GM19240 (cell line): ENCODE measurements around the gene DDI1.
A peak's percentile ranks its signal among the peaks of the same experiment; 100 is the strongest.
"Not testable (repeated sequence)": the region's sequence is repeated elsewhere in the genome, so short reads cannot be mapped to it uniquely, and the experiment has no call there.

Experiments used
- DNase-seq: peaks from one replicate; pipeline ENCODE4 v3.0.0; 2011; ENCODE audit warnings: low spot score; ENCODE audit not compliant: insufficient read length

DDI1 gene

DNA sequence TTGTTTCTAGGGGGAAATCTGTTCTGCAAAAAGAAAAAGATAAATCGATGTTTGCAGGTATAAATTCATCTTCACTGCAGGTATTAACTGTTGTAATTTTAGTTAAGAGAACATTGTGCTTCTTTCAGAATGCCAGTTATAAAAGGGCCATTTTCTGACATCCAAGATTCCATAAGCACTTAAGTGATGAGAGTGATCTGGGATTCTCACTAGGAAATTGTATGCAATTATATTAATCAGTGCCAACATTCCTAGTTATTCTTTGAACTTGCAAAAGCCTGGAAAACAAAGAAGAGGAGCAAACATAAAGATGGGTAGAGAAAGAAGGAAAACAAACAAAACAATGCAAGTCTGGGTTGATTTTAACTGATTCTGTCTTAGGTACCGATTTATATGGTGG, 5.4 kb downstream of the DDI1 start:
- DNase-seq: no peak

DNA sequence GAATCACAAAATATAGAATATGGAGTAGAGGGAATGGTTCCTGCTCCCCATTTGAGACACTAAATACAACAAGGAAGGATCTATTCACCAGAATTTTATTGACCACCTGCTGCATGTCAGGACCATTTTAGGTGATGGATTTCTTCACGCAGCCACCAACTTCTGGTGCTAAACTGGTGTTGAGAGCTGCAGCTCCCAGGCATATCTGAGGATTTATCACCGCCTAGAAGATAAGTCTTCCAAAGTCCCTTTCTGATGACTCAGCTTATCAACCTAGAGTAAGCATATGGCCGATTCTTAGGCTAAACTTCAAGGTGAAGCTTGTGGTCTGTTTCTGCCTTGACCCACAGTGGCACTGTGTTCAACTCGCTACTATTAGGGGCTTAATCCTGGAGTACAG, 6.7 kb downstream of the DDI1 start:
- no peak for DNase-seq

DNA sequence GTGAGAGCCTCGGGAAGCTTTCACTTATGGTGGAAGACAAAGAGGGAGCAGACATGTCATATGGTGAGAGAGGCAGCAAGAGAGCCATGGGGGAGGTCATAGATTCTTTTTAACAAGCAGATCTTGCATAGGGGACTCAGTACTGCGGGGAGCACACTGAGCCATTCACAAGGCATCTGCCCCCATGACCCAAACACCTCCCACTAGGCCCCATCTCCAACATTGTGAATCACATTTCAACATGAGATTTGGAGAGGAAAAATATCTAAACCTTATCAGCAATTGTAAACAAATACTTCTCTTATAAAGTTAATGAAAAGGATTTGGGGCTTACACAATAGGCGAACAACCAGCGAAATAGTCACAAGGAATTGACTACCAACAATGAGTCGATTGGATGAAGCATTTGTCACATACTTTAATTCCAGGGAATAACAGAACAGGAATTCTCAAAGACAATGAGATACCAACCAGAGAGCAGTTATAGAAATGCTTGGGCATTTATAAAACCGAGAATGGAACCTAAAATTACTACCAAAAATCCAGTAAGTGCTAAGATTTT, 7.3 kb downstream of the DDI1 start:
- DNase-seq: no peak

DNA sequence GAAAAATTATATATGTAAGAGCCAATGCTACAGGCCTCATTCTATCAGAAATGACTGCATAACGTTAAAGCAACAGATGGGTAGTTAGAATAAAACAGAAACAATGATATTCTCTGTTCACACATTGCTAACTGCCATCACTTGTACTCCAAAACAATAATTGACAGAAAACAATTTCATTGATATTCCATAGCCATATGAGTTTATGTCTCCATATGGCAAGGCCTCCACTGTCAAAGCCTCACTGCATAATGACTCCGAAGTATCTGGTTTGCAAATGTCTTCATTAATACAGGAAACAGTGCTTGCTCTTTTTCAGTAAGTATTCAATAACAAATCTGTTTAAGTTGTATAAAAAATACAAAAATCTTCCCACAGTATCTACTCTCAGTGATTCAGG, 9.9 kb downstream of the DDI1 start:
- DNase-seq: no peak

DNA sequence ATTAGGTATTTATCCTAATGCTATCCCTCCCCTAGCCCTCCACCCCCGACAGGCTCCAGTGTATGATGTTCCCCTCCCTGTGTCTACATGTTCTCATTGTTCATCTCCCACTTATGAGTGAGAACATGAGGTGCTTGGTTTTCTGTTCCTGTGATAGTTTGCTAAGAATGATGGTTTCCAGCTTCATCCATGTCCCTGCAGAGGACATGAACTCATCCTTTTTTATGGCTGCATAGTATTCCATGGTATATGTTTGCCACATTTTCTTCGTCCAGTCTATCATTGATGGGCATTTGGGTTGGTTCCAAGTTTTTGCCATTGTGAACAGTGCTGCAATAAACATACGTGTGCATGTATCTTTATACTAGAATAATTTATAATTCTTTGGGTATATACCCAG, 10.4 kb downstream of the DDI1 start:
- not testable (repeated sequence) for DNase-seq

DNA sequence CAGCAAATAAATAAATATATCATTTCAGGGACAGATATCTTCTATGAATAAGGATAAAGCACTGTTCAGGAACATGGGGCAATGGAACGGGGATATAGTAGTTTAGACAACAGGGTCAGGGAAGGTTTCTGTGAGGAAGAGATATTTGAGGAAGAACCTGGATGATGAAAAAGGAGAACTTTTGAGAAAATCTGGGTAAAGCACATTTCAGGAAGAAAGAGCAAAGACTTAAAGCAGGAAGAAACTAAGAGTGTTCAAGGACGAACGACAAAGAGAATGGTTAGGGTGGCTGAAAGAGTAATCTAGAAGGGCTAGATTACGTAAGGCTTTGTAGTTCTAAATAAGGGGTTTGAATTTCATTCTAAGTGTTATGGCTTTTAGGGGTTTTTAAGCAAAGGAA, 12.7 kb downstream of the DDI1 start:
- DNase-seq: no peak

DNA sequence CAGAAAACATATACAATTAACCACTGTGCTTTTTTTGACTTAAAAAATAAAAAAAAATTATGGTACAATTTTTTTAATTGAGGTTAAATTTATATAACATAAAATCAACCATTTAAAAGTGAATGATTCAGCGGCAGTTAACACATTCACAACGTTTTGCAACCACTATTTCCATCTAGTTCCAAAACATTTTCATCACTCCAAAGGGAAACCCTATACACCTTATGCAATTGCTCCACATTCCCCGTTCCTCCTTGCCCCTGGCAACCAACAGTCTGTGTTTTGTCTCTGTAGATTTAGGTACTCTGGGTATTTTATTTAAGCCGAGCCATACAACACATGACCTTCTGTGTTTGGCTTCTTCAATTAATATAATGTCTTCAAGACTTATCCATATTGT, 15.3 kb downstream of the DDI1 start:
- DNase-seq: no peak

DNA sequence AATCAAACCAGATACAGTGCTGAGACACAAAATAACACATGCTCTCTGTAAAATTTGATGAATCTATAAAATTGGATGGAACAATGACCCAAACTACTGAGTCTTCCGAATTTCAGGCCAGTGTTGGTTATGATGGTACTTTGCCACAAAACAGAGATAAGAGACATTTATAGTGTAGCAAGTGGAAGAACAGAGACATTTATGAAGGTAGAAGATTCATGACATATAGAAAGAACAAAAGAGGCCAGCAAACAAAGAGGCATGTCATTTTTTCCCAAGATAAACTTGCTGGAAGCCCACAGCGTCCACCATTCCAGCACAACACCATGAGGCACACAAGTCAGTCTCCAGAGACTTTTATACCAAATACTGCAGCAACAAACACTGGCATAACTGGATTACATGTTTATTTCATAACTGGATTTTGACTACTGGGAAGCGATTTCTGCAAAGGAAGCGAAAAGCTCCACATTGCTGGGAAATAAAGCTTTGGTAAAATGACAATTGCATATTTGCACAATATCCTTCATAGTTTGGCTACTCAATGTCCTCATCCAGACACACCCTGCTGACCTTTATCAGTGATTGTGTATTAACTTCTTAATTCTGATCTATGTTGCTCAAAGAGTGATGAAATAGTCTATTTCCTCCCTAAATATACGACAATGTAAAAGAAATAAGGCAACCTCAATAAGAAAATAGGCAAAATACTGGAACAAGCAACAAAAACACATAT, 17.5 kb downstream of the DDI1 start:
- DNase-seq: no peak

DNA sequence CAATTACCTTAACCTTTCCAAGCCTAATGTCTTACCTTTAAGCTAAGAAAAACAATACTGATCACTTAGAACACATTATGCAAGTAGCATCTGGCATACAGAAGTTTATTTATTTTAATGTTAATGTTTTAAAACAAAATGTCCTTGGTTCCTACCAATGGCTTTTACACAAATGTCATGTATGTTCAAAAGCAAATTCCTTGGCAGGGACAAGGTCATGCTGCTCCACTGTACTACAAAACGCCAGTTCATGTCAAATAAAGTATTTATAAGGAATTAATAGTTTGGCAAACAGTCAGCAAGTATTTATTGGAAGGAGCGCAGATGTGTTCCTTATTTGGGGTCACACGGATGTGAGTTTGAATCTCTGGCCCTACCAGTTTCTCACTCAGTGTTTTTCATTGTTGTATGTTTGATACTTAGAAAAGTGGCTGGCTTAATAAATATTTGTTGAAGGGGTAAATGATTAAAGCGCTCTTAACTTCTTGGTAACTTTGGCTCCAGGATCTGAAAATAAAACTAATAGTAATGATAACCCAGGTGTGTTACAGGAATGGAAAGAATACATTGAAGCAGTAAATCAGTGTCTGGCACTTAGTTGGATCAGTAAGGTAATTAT, 18.6 kb downstream of the DDI1 start:
- no peak for DNase-seq

DNA sequence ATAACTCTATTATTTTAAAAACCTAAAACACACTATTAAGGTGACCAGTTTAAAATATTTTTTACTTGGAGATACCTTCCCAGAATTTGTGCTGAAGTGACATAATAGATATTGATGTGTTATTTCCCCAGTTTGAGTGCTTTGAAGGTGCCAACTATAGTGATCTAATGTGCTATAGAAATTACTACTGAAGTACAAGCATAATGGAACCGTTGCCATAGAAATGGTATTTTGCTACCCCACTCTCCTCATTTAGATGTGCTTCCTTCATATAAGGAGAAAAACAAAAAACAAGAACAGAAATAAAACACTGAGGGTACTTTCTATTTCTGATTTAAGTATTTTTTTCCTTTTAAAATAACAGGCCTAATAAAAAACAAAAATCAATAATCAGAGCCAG, 19.2 kb downstream of the DDI1 start:
- DNase-seq: no peak

DNA sequence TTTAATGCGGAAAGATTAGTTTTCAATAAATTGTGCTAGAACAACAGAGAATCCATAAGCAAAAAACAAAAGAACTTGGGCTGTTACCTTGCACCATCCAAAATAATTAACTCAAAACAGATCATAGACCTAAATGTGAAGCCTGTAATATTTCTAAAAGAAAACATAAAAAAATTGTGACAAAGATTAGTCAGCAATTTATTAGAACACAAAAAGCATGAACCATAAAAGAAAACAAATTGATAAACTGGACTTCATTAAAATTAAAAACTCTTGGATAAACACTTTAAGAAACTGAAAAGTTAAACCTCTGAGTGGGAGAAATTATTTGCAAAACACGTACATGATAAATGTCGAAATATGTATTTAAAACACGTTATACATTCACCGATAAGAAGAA, 21.5 kb downstream of the DDI1 start:
- no peak for DNase-seq

DNA sequence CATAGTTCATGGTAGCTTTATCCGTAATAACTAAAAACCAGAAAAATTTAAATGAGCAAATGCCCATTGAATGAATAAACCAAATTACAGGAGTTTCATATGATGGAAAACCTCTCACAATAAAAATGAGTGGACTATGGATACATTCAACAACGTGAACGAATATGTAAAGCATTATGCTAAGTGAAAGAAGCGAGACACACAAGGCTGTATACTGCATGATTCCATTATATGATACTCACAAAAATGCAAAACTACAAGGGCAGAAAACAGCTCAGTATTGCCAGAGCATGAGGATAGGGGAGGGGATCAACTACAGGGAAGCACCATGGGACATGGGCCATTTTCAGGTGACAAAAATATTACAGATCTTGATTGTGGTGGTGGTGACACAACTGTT, 22.2 kb downstream of the DDI1 start:
- DNase-seq: no peak

DNA sequence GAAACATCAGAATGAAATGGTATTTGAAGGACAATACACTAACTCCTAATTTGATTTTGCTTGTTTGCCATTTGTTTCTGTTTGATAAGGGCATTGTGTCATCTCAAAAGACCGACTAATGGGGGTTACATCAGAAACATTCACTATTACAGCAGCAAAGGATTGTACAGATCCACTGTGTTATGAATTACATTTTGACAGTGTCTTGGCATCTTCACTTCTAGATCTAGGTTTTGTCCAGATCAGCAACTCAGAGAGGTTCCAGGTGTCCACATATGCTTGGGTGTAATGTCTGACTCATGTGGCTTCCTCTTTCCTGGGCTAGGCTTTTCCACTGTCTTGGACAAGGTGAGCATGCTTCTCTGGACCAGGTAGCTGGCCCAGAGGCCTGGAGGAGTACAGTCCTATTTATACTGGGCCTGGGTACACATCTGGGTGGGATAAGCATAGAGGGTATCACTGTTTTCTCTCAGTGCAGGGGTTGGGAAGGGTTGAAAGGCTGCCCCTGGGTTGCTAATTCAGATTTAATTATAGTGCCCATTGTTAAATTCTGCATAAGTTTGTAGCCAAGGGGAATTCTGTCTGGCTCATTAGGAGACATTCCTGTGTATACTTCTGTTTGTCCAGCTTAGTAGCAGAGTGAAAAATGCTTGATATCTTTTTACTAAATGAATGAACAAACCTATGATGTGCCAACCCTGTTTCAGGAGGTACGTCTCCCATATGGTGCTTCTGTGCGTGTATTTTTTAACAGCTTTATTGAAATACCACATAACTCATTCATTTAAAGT, 23.8 kb downstream of the DDI1 start:
- DNase-seq: no peak

DNA sequence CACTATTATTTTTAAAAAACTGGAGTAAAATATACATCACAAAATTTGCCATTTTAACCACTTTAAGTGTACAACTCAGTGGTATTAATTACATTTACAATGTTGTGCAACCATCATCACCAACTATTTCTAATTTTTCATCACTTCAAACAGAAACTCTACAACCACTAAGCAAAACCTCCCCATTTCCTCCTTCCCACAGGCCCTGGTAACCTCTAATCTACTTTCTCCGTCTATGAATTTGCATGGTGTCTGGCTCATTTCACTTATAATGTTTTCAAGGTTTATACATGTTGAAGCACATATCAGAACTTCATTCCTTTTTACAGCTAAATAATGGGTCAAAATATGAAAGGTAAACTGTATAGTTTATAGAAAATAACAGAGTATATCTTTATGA, 24.4 kb downstream of the DDI1 start:
- DNase-seq: no peak

DNA sequence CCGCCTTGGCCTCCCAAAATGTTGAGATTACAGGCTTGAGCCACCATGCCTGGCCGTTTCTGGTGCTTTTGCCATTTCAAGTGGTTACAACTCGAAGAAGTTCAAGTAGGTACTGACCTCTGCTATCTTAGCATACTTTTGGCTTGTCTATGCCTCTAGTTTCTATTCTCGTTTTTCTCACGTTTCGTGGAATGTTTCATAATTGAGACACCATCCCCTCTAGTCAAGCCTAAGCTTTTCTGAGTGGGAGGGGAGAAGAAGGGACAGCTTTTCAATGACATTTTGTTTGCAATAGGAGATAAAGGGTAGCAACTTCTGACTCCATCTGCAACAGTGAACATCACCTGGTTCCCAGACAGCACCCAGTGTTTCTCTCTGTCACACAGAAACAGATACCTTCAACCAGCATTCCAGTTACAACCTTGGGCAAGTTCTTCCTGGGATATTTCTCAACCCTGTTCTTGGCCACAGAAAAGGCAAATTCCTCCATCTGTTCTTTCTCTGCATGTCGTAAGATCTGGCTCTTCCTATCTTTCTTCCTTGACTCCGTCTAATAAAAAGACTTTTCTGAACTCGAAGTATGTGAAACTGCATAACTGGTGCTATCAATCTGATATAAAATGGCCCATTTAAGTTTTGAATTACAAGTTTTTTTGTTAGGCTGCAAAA, 25.5 kb downstream of the DDI1 start:
- DNase-seq: no peak

DNA sequence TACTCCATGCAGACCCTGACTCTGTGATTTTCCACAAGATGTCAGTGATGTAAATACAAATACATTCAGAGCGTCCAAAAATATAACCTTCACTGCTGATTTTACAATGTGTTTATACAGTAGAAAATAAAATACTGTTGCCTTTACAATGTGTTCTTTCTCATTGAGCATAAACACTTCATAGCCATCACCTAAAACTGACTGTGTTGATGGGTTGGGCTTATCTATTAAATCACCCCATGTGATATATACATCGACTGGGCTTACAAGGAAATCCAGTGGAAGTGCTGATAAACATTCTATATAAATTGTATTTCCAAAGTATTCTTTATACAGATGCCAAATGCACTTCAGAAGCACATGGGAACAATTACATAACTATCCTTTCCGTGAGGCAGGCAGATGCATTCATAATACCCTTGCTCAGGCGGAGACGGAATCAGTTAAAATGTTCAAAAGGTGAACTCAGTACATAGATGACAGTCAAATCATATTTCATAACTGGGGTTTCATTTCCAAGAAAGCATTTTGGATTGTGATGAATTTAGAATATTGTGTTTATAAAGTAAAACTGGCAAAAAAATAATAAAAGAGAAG, 27.7 kb downstream of the DDI1 start:
- DNase-seq: no peak

DNA sequence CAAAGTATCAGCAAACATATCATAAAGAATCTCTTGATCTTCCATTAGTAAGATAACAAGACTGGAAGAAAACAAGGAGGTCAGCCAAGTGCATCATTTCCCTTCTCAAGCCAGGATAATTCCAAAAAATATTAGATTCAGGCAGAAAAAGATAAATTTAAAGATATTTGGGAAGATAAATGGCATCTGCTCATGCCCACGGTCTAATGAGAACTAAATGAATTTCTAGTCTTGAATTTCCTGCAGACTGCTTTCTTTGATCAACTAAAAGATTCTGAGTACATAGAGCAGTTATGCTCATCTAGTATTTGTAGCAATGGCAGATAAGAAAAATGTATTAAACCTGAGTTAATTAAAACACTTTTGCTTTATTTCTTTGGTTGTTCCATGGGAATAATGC, 31.1 kb downstream of the DDI1 start:
- DNase-seq: no peak

DNA sequence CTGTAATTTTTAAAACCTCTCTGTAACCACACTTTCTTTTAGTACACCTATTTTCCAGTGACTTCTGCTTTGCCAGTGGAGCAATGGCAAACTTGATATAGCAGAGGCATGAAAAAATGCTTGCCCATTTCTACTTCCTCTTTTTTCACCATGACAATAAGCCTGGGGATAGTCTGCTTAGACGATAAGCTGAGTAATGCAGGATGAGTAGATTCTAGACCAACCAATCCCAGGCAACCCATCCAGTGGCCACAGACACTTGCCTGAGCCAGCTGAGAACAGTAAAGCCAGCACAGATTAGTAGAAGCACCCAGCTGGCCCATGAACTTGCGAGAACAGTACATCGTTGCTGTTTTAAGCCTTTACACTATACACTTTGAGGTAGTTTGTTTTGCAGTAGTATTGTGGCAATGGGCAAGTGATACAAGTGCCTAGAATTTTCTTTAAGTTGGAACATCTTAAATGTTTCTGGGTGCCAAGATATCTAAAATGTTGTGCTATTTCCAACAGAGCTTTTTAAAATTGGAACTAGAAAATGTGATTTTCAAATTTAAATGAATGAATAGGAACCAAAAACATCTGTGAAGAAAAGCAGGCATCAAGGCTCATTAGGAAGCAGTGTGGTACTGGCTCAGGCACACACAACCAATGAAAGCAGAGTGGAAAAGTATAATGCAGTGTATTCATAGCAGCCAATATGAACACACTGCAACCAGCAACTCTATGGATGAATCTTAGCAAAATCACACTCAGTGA, 37.7 kb downstream of the DDI1 start:
- peak; percentile 1 for DNase-seq

DNA sequence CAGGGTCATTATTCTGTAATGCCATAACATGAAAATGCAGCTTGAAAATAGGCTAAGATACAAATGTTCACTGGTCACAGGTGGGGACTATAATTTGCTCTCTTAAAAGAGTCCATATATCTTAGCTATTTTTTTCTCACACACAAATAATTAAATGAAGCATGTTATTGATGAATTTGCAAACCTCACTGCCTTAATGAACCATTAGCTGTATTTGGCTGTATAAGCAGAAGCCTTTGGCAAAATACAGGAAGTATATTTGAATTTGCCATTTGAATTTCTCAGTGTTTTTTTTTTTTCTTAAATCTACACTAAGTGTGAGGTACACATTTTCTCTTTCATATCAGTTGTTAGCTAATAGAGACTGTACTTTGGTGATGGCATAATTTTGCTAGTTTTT, 38.7 kb downstream of the DDI1 start:
- DNase-seq: no peak

DNA sequence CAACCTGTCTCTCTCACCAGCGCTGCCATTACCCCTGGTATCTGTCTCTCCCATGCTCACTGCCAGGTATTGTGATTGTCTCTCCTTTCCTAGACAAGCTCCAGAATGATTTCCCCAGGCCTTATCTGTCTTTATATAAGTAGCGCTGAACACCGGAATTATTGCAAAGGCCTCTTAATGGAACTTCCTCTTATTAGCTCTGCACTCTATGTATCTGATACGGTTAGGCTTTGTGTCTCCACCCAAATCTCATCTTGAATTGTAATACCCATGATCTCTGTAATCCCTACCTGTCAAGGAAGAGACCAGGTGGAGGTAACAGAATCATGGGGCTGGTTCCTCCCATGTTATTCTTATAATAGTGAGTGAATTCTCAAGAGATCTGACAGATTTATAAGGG, 39.3 kb downstream of the DDI1 start:
- no peak for DNase-seq

DNA sequence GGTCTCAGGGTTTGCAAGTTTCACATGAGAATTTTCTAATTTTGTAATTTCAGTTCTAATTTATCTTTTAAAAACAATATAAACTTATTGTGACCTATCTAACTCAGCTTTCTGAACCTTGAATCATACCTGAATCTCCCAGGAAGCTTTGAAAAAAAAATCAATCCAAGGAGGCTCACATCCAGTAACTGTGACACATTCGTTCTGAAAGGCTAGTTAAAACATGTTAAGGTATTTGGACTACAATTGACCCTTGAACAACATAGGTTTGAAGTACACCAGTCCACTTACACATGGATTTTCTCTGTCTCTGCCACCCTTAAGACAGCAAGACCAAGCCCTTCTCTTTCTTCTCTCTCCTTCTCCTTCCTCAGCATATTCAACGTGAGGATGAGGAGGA, 40.0 kb downstream of the DDI1 start:
- no peak for DNase-seq
